H9 (cell line): Measurements from ENCODE around the gene ZFAND5. TPM values are rescaled to one million over a fixed set of nuclear protein-coding genes. Genes with fewer than 3 reads are reported as not detected.

ENCODE experiments used
- DNase-seq: peaks from one replicate; pipeline ENCODE4 v3.0.0-alpha.2; 2017
- H2AFZ ChIP-seq: one replicate; pipeline ENCODE4 v1.6.1; 2013; ENCODE audit warnings: mild to moderate bottlenecking, low read length, control low read depth, moderate library complexity
- H2AK5ac ChIP-seq: 2 replicates; pipeline ENCODE4 v1.6.1; 2013; ENCODE audit warnings: low read length, control low read depth, mixed read lengths; ENCODE audit not compliant: insufficient read length
- H2BK120ac ChIP-seq: one replicate; pipeline ENCODE4 v1.6.1; 2013; ENCODE audit warnings: low read depth, mild to moderate bottlenecking, low read length, control low read depth, inconsistent platforms; ENCODE audit not compliant: poor library complexity, severe bottlenecking
- H2BK12ac ChIP-seq: 2 replicates; pipeline ENCODE4 v1.6.1; 2013; ENCODE audit warnings: low read length, control low read depth, mixed read lengths, low read depth; ENCODE audit not compliant: insufficient read length
- H2BK15ac ChIP-seq: 2 replicates; pipeline ENCODE4 v1.6.1; 2013; ENCODE audit warnings: low read depth, low read length, control low read depth
- H2BK20ac ChIP-seq: one replicate; pipeline ENCODE4 v1.6.1; 2013; ENCODE audit warnings: low read depth, mild to moderate bottlenecking, low read length, control low read depth, inconsistent platforms; ENCODE audit not compliant: poor library complexity, severe bottlenecking
- H2BK5ac ChIP-seq: 2 replicates; pipeline ENCODE4 v1.6.1; 2013; ENCODE audit warnings: low read length, control low read depth, mixed read lengths; ENCODE audit not compliant: insufficient read length
- H3K14ac ChIP-seq: 2 replicates; pipeline ENCODE4 v1.6.1; 2013; ENCODE audit warnings: low read length, control low read depth; ENCODE audit not compliant: insufficient read depth
- H3K18ac ChIP-seq: 2 replicates; pipeline ENCODE4 v1.6.1; 2013; ENCODE audit warnings: low read depth, mild to moderate bottlenecking, mixed read lengths, low read length, control low read depth; ENCODE audit not compliant: insufficient read length
- H3K23ac ChIP-seq: 2 replicates; pipeline ENCODE4 v1.6.1; 2013; ENCODE audit warnings: low read length, control low read depth, mixed read lengths, low read depth; ENCODE audit not compliant: insufficient read length
- H3K23me2 ChIP-seq: 2 replicates; pipeline ENCODE4 v1.6.1; 2013; ENCODE audit warnings: low read depth, mild to moderate bottlenecking, mixed read lengths, low read length, control low read depth; ENCODE audit not compliant: insufficient read length, poor library complexity, severe bottlenecking
- H3K27ac ChIP-seq: 2 replicates; pipeline ENCODE4 v1.5.1; 2013; ENCODE audit warnings: low read length, control low read depth, mixed read lengths, low read depth; ENCODE audit not compliant: insufficient read length
- H3K27me3 ChIP-seq: 2 replicates; pipeline ENCODE4 v1.6.1; 2013; ENCODE audit warnings: low read length, control low read depth, inconsistent platforms; ENCODE audit not compliant: insufficient read depth
- H3K4ac ChIP-seq: 2 replicates; pipeline ENCODE4 v1.6.1; 2013; ENCODE audit warnings: low read depth, mild to moderate bottlenecking, control low read depth, inconsistent platforms, low read length, moderate library complexity
- H3K4me1 ChIP-seq: 2 replicates; pipeline ENCODE4 v1.6.1; 2013; ENCODE audit warnings: low read length, control low read depth, inconsistent platforms; ENCODE audit not compliant: insufficient read depth
- H3K4me2 ChIP-seq: 2 replicates; pipeline ENCODE4 v1.6.1; 2013; ENCODE audit warnings: low read length, control low read depth, mixed read lengths; ENCODE audit not compliant: insufficient read length, insufficient read depth
- H3K56ac ChIP-seq: 2 replicates; pipeline ENCODE4 v1.6.1; 2013; ENCODE audit warnings: low read depth, mild to moderate bottlenecking, mixed read lengths, low read length, control low read depth; ENCODE audit not compliant: insufficient read length
- H3K79me1 ChIP-seq: 2 replicates; pipeline ENCODE4 v1.6.1; 2013; ENCODE audit warnings: low read depth, mild to moderate bottlenecking, moderate library complexity, low read length, control low read depth, inconsistent platforms; ENCODE audit not compliant: insufficient read depth, poor library complexity, severe bottlenecking
- H3K79me2 ChIP-seq: 2 replicates; pipeline ENCODE4 v1.6.1; 2013; ENCODE audit warnings: low read length, control low read depth, inconsistent platforms; ENCODE audit not compliant: insufficient read depth
- H3K9ac ChIP-seq: 2 replicates; pipeline ENCODE4 v1.6.1; 2013; ENCODE audit warnings: low read length, control low read depth, mixed read lengths; ENCODE audit not compliant: insufficient read length; ENCODE audit errors: extremely low read depth
- H3K9me3 ChIP-seq: one replicate; pipeline ENCODE4 v1.6.1; 2013; ENCODE audit warnings: low read depth, low read length, inconsistent platforms; ENCODE audit not compliant: control insufficient read depth
- H3T11ph ChIP-seq: one replicate; pipeline ENCODE4 v1.6.1; 2013; ENCODE audit warnings: mild to moderate bottlenecking, low read length, control low read depth, inconsistent platforms
- H4K20me1 ChIP-seq: one replicate; pipeline ENCODE4 v1.6.1; 2013; ENCODE audit not compliant: control insufficient read depth, insufficient read length, insufficient read depth
- H4K5ac ChIP-seq: 2 replicates; pipeline ENCODE4 v1.6.1; 2013; ENCODE audit warnings: low read depth, mild to moderate bottlenecking, mixed read lengths, low read length, control low read depth; ENCODE audit not compliant: insufficient read length
- H4K8ac ChIP-seq: replicated peaks from 2 replicates; pipeline ENCODE4 v1.6.1; 2013; ENCODE audit warnings: low read length, control low read depth, mixed read lengths, low read depth; ENCODE audit not compliant: insufficient read length
- H4K91ac ChIP-seq: 2 replicates; pipeline ENCODE4 v1.6.1; 2013; ENCODE audit warnings: low read depth, mild to moderate bottlenecking, moderate library complexity, mixed read lengths, low read length, control low read depth; ENCODE audit not compliant: insufficient read length
- H3K27ac Mint-ChIP-seq, 3 experiments: 2 replicates in 2 of 3; 3 replicates in 1 of 3; pipeline ENCODE4 v1.8.0; 2020 to 2021; ENCODE audit warnings: mixed read lengths in 3 of 3, mild to moderate bottlenecking in 1 of 3, moderate library complexity in 1 of 3
- H3K27me3 Mint-ChIP-seq: 2 replicates; pipeline ENCODE4 v1.8.0; 2021; ENCODE audit warnings: low read depth, mild to moderate bottlenecking, moderate library complexity, mixed read lengths
- H3K36me3 Mint-ChIP-seq, 3 experiments: 2 replicates in 2 of 3; 3 replicates in 1 of 3; pipeline ENCODE4 v1.8.0; 2020 to 2021; ENCODE audit warnings: low read depth in 3 of 3, mixed read lengths in 3 of 3; ENCODE audit not compliant: insufficient read depth in 1 of 3
- H3K4me1 Mint-ChIP-seq, 2 experiments: 2 replicates each; pipeline ENCODE4 v1.8.0; 2020; ENCODE audit warnings: mixed read lengths in 2 of 2
- H3K4me3 Mint-ChIP-seq, 2 experiments: 2 replicates in 1 of 2; 3 replicates in 1 of 2; pipeline ENCODE4 v1.8.0; 2020 to 2021; ENCODE audit warnings: mild to moderate bottlenecking in 2 of 2, mixed read lengths in 2 of 2, moderate library complexity in 1 of 2
- H3K9me3 Mint-ChIP-seq, 2 experiments: 2 replicates in 1 of 2; 3 replicates in 1 of 2; pipeline ENCODE4 v1.8.0; 2020; ENCODE audit warnings: mild to moderate bottlenecking in 2 of 2, mixed read lengths in 2 of 2, moderate library complexity in 1 of 2
- CTCF ChIP-seq: fragments of 200-600 bp; sonication (generic); conservative IDR thresholded peaks from 3 replicates; pipeline ENCODE4 v1.8.0; 2021; ENCODE audit warnings: antibody characterized with exemption, mild to moderate bottlenecking
- WGBS: extraction: QIAGEN DNeasy Blood & Tissue Kit; methylation state at CpG from one replicate; pipeline ENCODE4 v1.1.7; 2013; ENCODE audit warnings: missing lambda C conversion rate, low lambda C conversion rate, mixed read lengths; ENCODE audit not compliant: insufficient read length; ENCODE audit errors: extremely low coverage; 5-methylcytosine and 5-hydroxymethylcytosine counted together
- total RNA-seq: library from RNA; stranded (reverse); gene quantifications from 2 replicates; pipeline ENCODE4 v1.2.1, GENCODE V29; 2021

ZFAND5 gene
- total RNA-seq, 1 experiment from 2014 or later, result 304 TPM

GRCh38 chr9:72332351-72332750 lies 32.7 kb downstream of the ZFAND5 start:
- no peak overlapping the region for H3K18ac ChIP-seq
- no peak overlapping the region for H3K9ac ChIP-seq
- H3K9me3 Mint-ChIP-seq, result no peaks in the 10 kb centered on the region
- peaks cover 3 to 4% of the 10 kb centered on the region in 2 experiments for H3K4me1 Mint-ChIP-seq
- no peak overlapping the region for H2BK120ac ChIP-seq
- no peaks in the 10 kb centered on the region for H3K79me2 ChIP-seq
- H3K4ac ChIP-seq, result no peak overlapping the region
- H2BK5ac ChIP-seq, result no peak overlapping the region
- no peak overlapping the region for H3K23ac ChIP-seq
- no peak overlapping the region for H3K56ac ChIP-seq
- H2BK12ac ChIP-seq, result no peak overlapping the region
- H2BK15ac ChIP-seq, result no peak overlapping the region
- no peak overlapping the region for H3K27ac ChIP-seq
- no CpG with 5 or more reads among the region's 4 CpGs for WGBS
- no peak overlapping the region for H3K4me3 Mint-ChIP-seq
- H4K20me1 ChIP-seq, result no peaks in the 10 kb centered on the region
- no peak overlapping the region for H2AFZ ChIP-seq
- no peak overlapping the region for H4K8ac ChIP-seq
- no peak for TF ChIP-seq CTCF
- no peak overlapping the region for H3T11ph ChIP-seq
- no peak overlapping the region for H3K4me2 ChIP-seq
- no peak for DNase-seq
- H4K5ac ChIP-seq, result no peak overlapping the region
- no peaks in the 10 kb centered on the region for H3K4me1 ChIP-seq
- H2AK5ac ChIP-seq, result no peak overlapping the region
- no peaks in the 10 kb centered on the region for H3K23me2 ChIP-seq
- H4K91ac ChIP-seq, result no peak overlapping the region
- no peaks in the 10 kb centered on the region for H3K79me1 ChIP-seq
- H3K36me3 Mint-ChIP-seq, result no peaks in the 10 kb centered on the region
- H3K27me3 Mint-ChIP-seq, result no peaks in the 10 kb centered on the region; the same call in 1 of the 2 replicates
- H3K14ac ChIP-seq, result no peak overlapping the region
- no peaks in the 10 kb centered on the region for H3K27me3 ChIP-seq
- H3K27ac Mint-ChIP-seq, result no peak overlapping the region
- no peaks in the 10 kb centered on the region for H3K9me3 ChIP-seq
- no peak overlapping the region for H2BK20ac ChIP-seq
